ENCODE data around the gene ADCY3.

ADCY3 gene

GRCh38 chr2:24830786-24831185, 89.3 kb downstream of the ADCY3 start:
- no peak for DNase-seq (ENCODE audit: low spot score)

DNA sequence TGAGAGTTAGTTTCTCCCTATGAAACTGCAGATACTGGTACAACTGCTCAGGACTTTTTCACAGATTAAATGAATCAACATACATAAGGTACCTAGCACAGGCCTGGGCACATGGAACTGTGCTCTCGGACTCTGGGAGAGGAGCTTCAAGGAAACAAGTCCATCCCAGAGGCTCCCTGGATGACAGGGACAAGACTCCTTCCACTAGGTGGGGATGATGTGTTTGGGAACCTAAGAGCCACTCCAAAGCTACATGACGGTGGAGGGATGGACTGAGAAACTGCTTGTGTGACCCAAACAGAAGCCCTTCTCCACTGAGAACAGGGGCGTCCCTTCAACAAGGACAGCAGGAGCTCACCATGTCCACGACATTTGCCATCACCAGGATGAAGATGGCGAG, 89.7 kb downstream of the ADCY3 start:
- no peak for DNase-seq (ENCODE audit: low spot score)

- no peak for DNase-seq (ENCODE audit: low spot score)
Observed at GRCh38 chr2:24828238-24828996, 91.6 kb downstream of the ADCY3 start.

GRCh38 chr2:24827321-24828237, 92.5 kb downstream of the ADCY3 start:
- DNase-seq (ENCODE audit: low spot score): peak; percentile 93

DNA sequence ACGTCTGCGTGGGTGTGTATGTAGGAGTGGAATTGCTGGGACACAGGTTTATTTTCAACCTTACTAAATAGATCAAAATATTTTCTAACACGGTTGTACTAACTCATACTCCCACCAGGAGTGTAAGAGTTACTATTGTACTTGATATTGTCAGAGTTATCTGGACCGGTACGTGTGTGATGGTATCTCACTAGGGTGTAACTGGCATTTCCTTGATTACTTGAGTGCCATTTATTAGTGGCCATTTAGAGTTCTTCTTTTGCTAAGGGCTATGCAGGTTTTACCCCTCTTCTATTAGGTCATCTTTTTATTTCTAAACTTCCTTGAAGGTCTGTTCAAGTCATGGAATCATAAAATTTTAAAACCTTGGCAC, 93.3 kb downstream of the ADCY3 start:
- no peak for DNase-seq (ENCODE audit: low spot score)

GRCh38 chr2:24825883-24826772, 93.9 kb downstream of the ADCY3 start:
- no peak for DNase-seq (ENCODE audit: low spot score)

DNA sequence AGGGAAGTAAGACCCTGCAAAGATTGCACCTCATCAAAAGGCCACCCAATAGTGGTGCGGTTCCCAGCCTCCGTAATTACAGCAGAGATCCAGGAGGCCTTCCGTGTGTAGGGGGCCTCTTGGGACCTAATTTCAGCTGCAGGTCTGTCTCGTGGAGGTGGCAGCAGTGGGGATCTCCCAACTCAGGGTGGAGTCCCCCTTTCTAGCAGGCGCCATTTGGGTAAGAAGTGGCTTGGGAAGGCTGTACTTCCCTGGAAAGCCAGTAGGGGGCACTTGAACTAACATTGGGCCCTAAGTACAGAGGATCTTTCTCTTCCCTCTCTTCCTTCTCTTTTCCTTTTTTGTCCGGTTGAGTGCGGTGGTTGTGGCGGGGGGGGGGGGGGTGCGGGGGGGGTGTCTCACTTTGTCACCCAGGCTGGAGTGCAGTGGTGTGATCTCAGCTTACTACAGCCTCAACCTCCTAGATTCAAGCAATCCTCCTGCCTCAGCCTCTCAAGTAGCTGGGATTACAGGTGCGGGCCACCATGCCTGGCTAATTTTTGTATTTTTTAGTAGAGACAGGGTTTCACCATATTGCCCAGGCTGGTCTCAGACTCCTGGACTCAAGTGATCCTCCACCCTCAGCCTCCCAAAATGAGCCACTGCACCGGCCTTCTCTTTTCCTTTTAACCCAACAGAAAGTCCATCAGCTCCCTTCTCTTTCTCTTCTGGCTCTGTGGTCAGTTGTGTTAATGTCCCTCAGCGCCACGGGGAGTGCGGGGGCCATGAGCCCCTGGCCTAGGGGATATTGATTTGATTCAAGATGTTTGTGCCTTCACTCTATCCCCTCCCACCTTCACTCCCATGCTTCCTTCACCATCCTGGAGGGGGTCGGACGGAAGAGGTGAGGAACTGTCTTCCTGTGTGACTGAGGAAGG, 94.8 kb downstream of the ADCY3 start:
- no peak for DNase-seq (ENCODE audit: low spot score)

- DNase-seq (ENCODE audit: low spot score): no peak
Observed at GRCh38 chr2:24824071-24824588, 95.9 kb downstream of the ADCY3 start.

- no peak for DNase-seq (ENCODE audit: low spot score)
Observed at GRCh38 chr2:24822049-24822706, 97.9 kb downstream of the ADCY3 start.

DNA sequence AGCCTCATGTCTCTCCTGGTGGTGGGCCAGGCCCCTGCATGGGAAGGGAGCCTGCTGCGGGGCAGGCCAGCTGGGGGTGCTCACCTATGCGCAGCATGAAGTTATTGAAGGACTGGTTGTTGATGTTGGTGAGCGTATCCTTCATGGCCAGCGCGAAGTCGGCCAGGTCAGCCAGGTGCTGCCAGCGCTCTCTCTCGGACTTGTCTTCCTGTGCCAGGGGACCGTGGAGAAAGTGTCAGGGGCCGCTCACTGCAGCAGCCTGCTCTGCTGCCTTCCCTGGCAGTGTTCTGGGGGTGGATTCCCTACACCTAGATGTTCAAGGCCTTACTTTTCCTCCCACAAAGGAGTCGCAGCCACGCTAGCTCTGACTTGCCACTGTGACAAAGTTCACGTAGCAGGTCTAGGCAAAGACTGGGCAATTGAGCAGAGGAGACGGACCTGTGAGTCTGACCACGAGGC, 98.6 kb downstream of the ADCY3 start:
- no peak for DNase-seq (ENCODE audit: low spot score)

- DNase-seq (ENCODE audit: low spot score): no peak
Observed at GRCh38 chr2:24820598-24821432, 99.2 kb downstream of the ADCY3 start.

GRCh38 chr2:24820175-24820513, 99.9 kb downstream of the ADCY3 start:
- no peak for DNase-seq (ENCODE audit: low spot score)

DNA sequence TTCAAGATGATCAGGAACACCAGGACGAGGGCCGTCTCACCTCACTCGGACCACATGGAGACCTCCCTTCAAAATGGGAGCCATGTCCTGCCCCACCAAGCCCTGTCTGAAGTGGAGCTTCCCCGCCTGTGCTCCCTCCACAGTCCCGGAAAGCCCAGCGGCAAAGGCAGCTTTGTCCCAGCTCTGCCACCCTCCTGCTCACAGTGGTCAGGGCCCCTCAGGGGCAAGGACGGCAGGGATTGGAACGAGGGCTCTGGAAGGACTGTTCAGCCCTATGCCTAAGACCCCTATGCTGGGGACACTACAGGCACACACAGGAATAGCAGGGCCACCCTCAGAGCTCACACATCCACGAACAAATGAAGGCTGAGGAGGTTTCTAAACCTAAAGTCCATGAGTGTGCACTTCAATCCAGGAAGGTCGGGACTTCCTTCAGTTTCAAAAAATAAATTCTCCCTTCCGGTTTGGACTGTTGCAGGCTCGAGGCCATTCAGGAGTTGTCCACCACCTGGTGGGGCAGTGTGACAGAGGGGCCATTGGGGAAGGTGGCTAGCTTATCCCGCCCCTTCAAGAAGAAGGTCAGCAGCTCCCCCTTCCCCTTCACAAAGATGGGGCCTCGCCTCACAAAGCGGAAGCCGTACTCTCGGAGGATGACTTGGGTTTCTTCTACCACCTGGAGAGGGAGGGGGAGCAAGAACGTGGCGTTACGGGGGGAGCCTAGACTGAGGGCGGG, 100.4 kb downstream of the ADCY3 start:
- no peak for DNase-seq (ENCODE audit: low spot score)

DNA sequence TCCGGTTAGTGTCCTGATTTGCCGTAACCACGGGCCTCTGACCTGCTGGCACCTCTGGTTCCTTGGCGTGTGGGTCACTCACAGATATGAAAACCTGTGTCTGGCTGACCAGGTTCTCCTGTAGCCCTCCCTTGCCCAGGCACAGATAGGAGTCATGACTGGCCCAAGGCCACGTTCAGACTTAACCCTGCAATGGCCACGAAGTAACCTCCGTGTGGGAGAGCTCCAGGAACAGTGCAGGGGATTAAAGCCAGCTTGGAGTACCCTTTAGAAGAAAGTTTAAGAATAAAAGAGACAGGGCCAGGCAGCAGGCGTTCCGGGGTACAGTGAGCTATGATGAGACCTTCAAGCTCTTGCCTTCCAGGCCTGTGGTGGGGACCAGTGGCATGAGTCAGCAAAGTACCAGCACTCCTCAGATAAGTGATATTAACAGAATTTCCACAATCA, 101.3 kb downstream of the ADCY3 start:
- DNase-seq (ENCODE audit: low spot score): peak; percentile 17

GRCh38 chr2:24816884-24817283, 103.2 kb downstream of the ADCY3 start:
- DNase-seq (ENCODE audit: low spot score): peak; percentile 75

DNA sequence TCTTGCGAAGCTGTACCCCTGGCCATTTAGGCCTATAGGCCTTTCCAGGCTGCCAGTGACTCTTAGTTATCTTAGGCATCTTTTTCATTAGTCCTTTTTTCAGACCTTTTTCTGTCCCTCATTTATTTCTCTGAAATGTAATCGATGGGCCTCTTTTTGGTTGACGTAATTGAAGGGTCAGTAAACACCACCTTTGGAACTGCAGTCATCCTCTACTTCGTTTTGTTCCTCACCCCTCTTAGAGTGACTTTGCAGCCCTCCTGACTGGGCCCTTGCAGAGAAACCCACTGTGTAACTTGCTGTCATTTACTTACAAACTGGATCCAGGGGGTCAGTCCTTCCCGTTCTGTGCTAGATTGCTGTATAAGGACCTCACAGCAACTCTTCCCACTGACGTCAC, 103.6 kb downstream of the ADCY3 start:
- DNase-seq (ENCODE audit: low spot score): no peak

- DNase-seq (ENCODE audit: low spot score): no peak
Observed at GRCh38 chr2:24815171-24815570, 104.9 kb downstream of the ADCY3 start.

DNA sequence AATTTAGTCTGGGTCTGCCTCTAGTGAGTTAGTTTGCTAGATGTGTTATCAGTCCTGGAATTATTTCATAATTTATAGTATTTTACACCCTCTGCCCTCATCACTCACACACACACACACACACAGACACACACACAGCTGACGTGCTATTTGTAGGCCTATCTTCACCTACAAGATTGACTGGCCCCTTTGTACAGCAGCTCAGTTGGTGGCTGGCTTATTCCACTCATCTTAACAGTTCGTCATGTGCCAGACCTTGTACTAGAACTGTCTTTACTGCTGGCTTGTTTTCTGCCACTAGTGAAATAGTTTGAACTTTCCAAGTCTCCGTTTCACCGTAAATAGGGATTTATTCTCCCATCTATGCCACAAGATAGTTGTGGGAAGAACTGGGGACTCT, 105.5 kb downstream of the ADCY3 start:
- DNase-seq (ENCODE audit: low spot score): no peak

DNA sequence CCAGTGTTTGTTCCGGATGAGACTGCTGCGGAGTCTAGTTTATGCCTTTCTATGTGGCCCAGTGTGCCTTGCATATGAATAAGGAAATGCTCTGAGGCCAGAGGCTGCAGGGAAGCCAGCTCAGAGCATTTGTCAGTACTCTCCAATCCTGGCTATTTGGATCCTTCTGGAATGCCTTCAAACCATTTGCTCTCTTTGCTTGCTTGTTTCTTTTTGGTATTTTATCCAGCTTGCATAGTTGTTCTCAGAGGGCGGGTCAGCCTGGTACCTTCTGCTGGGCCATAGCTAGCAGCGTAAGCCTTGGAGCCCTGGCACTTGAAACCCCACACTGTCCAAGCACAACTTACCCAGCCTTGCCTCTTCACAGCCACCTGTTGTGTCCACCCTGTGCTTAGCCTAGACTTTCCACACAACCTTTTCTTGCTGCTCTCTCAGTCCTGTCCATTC, 106.3 kb downstream of the ADCY3 start:
- no peak for DNase-seq (ENCODE audit: low spot score)
